DND-41 (cell line): ENCODE measurements around the gene VAV2.

Source experiments
- ATAC-seq: fragments of 200-7000 bp; cut with Tn5 transposase; 3 replicates; pipeline ENCODE4 v1.9.1; 2021; ENCODE audit warnings: low read depth; ENCODE audit not compliant: insufficient read depth
- DNase-seq: peaks from one replicate; pipeline ENCODE4 v3.0.0-alpha.2; 2020
- H2AFZ ChIP-seq: 2 replicates; pipeline ENCODE4 v1.6.0; 2012; ENCODE audit warnings: low read depth, low read length
- H3K27ac ChIP-seq: 2 replicates; pipeline ENCODE4 v1.5.1; 2012; ENCODE audit warnings: low read length, inconsistent platforms
- H3K27me3 ChIP-seq: fragments of 200-600 bp; sonication (generic); 2 replicates; pipeline ENCODE4 v1.6.0; 2012; ENCODE audit warnings: low read length, mild to moderate bottlenecking, inconsistent platforms; ENCODE audit not compliant: insufficient read depth, poor library complexity
- H3K36me3 ChIP-seq: 2 replicates; pipeline ENCODE4 v1.5.1; 2012; ENCODE audit warnings: low read length, inconsistent platforms; ENCODE audit not compliant: insufficient read depth
- H3K4me1 ChIP-seq: 2 replicates; pipeline ENCODE4 v1.5.1; 2012; ENCODE audit warnings: mild to moderate bottlenecking, low read length; ENCODE audit not compliant: insufficient read depth
- H3K4me2 ChIP-seq: 2 replicates; pipeline ENCODE4 v1.6.0; 2012; ENCODE audit warnings: mild to moderate bottlenecking, moderate library complexity, low read length, inconsistent platforms; ENCODE audit not compliant: insufficient read depth
- H3K4me3 ChIP-seq, 2 experiments: fragments of 200-600 bp in 1 of 2; shearing (Covaris generic) in 1 of 2; 2 replicates each; pipeline ENCODE4 v1.5.1; 2012 to 2016; ENCODE audit warnings: inconsistent platforms in 2 of 2, low read length in 2 of 2, mild to moderate bottlenecking in 2 of 2, low read depth in 1 of 2, moderate library complexity in 1 of 2
- H3K79me2 ChIP-seq: 2 replicates; pipeline ENCODE4 v1.6.0; 2012; ENCODE audit warnings: low read length, inconsistent platforms; ENCODE audit not compliant: insufficient read depth
- H3K9ac ChIP-seq: 2 replicates; pipeline ENCODE4 v1.6.0; 2012; ENCODE audit warnings: low read depth, mild to moderate bottlenecking, inconsistent platforms, low read length, moderate library complexity
- H3K9me3 ChIP-seq: 2 replicates; pipeline ENCODE4 v1.5.1; 2012; ENCODE audit warnings: low read length, moderate library complexity, mild to moderate bottlenecking, inconsistent platforms; ENCODE audit not compliant: insufficient read depth, severe bottlenecking
- H4K20me1 ChIP-seq: 2 replicates; pipeline ENCODE4 v1.6.0; 2012; ENCODE audit warnings: low read length; ENCODE audit not compliant: insufficient read depth
- CTCF ChIP-seq: IDR thresholded peaks from 2 replicates; pipeline ENCODE4 v1.5.1; 2012; ENCODE audit warnings: borderline replicate concordance, low read length, moderate library complexity, mild to moderate bottlenecking; ENCODE audit not compliant: poor library complexity, severe bottlenecking; ENCODE audit errors: extremely low read depth
- EZH2 ChIP-seq: IDR thresholded peaks from 3 replicates; pipeline ENCODE4 v1.6.1; 2012; ENCODE audit warnings: borderline replicate concordance, low read depth, mild to moderate bottlenecking, moderate library complexity, low read length, inconsistent platforms; ENCODE audit not compliant: severe bottlenecking

VAV2 gene

GRCh38 chr9:133888048-133888808 is 103.9 kb downstream of the VAV2 start:
- no peak overlapping the region for H3K4me3 ChIP-seq
- no peaks in the 10 kb centered on the region for H3K4me1 ChIP-seq
- H3K36me3 ChIP-seq, result no peaks in the 10 kb centered on the region
- DNase-seq (no peak), ATAC-seq (no peak)
- H3K79me2 ChIP-seq, result no peaks in the 10 kb centered on the region
- no peak overlapping the region for H3K4me2 ChIP-seq
- H3K9ac ChIP-seq, result no peak overlapping the region
- no peaks in the 10 kb centered on the region for H3K27me3 ChIP-seq
- H4K20me1 ChIP-seq, result no peaks in the 10 kb centered on the region
- H3K27ac ChIP-seq, result no peak overlapping the region
- no peak for TF ChIP-seq EZH2
- no peak for TF ChIP-seq CTCF
- no peak overlapping the region for H2AFZ ChIP-seq
- H3K9me3 ChIP-seq, result no peaks in the 10 kb centered on the region

GRCh38 chr9:133887540-133888047 is 104.5 kb downstream of the VAV2 start:
- Histone ChIP-seq H3K79me2 (no peaks in the 10 kb centered on the region), H2AFZ (no peak overlapping the region), H3K36me3 (no peaks in the 10 kb centered on the region), H3K9ac (no peak overlapping the region), H3K4me3 (no peak overlapping the region), H3K4me2 (no peak overlapping the region), H3K4me1 (no peaks in the 10 kb centered on the region), H3K9me3 (no peaks in the 10 kb centered on the region), H3K27ac (no peak overlapping the region), H4K20me1 (no peaks in the 10 kb centered on the region), H3K27me3 (no peaks in the 10 kb centered on the region)
- TF ChIP-seq EZH2 (no peak), CTCF (no peak)
- DNase-seq, result no peak
- ATAC-seq, result no peak

- TF ChIP-seq CTCF (no peak), EZH2 (no peak)
- H3K4me1 ChIP-seq, result no peaks in the 10 kb centered on the region
- no peaks in the 10 kb centered on the region for H3K79me2 ChIP-seq
- DNase-seq (no peak), ATAC-seq (no peak)
- H3K4me2 ChIP-seq, result no peak overlapping the region
- no peak overlapping the region for H2AFZ ChIP-seq
- H3K27ac ChIP-seq, result no peak overlapping the region
- no peaks in the 10 kb centered on the region for H4K20me1 ChIP-seq
- H3K9ac ChIP-seq, result no peak overlapping the region
- H3K27me3 ChIP-seq, result no peaks in the 10 kb centered on the region
- H3K4me3 ChIP-seq, result no peak overlapping the region
- H3K36me3 ChIP-seq, result no peaks in the 10 kb centered on the region
- no peaks in the 10 kb centered on the region for H3K9me3 ChIP-seq
Measured at GRCh38 chr9:133886563-133887501, 105.3 kb downstream of the VAV2 start.
